Stimulated activated CD8-positive, alpha-beta memory T cell treated with anti-CD3 and anti-CD28 coated beads, Interleukin-2, amount 100 ng/mL, for 1 hour (primary cell): ENCODE data around the gene CLDN19.
"Not testable (repeated sequence)": the region's sequence is repeated elsewhere in the genome, so short reads cannot be mapped to it uniquely, and the experiment has no call there.

Experiments used
- DNase-seq, 2 donors: peaks; one replicate each; pipeline ENCODE4 v3.0.0-alpha.2; 2020; ENCODE audit warnings: low read depth in 2 of 2

Gene CLDN19

GRCh38 chr1:42738678-42739226 lies 1.3 kb downstream of the CLDN19 start:
- DNase-seq: no peak

- no peak for DNase-seq
Observed at GRCh38 chr1:42737986-42738677, 1.9 kb downstream of the CLDN19 start.

- no peak for DNase-seq
Observed at GRCh38 chr1:42737257-42737656, 2.8 kb downstream of the CLDN19 start.

- no peak for DNase-seq
Observed at GRCh38 chr1:42736571-42737200, 3.4 kb downstream of the CLDN19 start.

- no peak for DNase-seq
Observed at GRCh38 chr1:42736152-42736551, 3.9 kb downstream of the CLDN19 start.

- no peak for DNase-seq
Observed at GRCh38 chr1:42735477-42736105, 4.4 kb downstream of the CLDN19 start.

GRCh38 chr1:42735056-42735455 lies 5.0 kb downstream of the CLDN19 start:
- no peak for DNase-seq

GRCh38 chr1:42734201-42735035 lies 5.6 kb downstream of the CLDN19 start:
- no peak for DNase-seq

GRCh38 chr1:42733415-42734200 lies 6.4 kb downstream of the CLDN19 start:
- DNase-seq: no peak

- DNase-seq: no peak
Observed at GRCh38 chr1:42732126-42732680, 7.8 kb downstream of the CLDN19 start.

- DNase-seq: no peak
Observed at GRCh38 chr1:42731585-42731984, 8.5 kb downstream of the CLDN19 start.

- DNase-seq: no peak
Observed at GRCh38 chr1:42730988-42731387, 9.0 kb downstream of the CLDN19 start.

GRCh38 chr1:42730002-42730401 lies 10.0 kb downstream of the CLDN19 start:
- no peak for DNase-seq

- not testable (repeated sequence) for DNase-seq
Observed at GRCh38 chr1:42725820-42726219, 14.2 kb downstream of the CLDN19 start.

GRCh38 chr1:42723511-42723910 lies 16.5 kb downstream of the CLDN19 start:
- no peak for DNase-seq

- DNase-seq: not testable (repeated sequence)
Observed at GRCh38 chr1:42722403-42722802, 17.6 kb downstream of the CLDN19 start.

- no peak for DNase-seq
Observed at GRCh38 chr1:42721926-42722325, 18.1 kb downstream of the CLDN19 start.

GRCh38 chr1:42720868-42721267 lies 19.2 kb downstream of the CLDN19 start:
- DNase-seq: no peak

- DNase-seq: not testable (repeated sequence)
Observed at GRCh38 chr1:42714441-42714840, 25.6 kb downstream of the CLDN19 start.

- no peak for DNase-seq
Observed at GRCh38 chr1:42713293-42713692, 26.7 kb downstream of the CLDN19 start.

GRCh38 chr1:42712808-42713207 lies 27.2 kb downstream of the CLDN19 start:
- DNase-seq: not testable (repeated sequence)
